Right lobe of liver (tissue), 6 donors: ENCODE results near the gene CYP4F22. TPM values are rescaled to one million over a fixed set of nuclear protein-coding genes. Genes with fewer than 3 reads are reported as not detected.

Experiments
- ATAC-seq, 4 donors: fragments of 200-7000 bp; cut with Tn5 transposase; one replicate each; pipeline ENCODE4 v1.9.1; 2020; ENCODE audit warnings: mild to moderate bottlenecking in 4 of 4, moderate library complexity in 4 of 4
- DNase-seq, 3 donors: peaks; one replicate each; pipeline ENCODE4 v3.0.0-alpha.2; 2020
- H3K27ac ChIP-seq, 3 donors: fragments of 200-600 bp; one replicate each; pipeline ENCODE4 v1.8.0; 2022
- H3K27me3 ChIP-seq, 2 donors: fragments of 200-600 bp; one replicate each; pipeline ENCODE4 v1.8.0; 2022
- H3K36me3 ChIP-seq, 4 donors: fragments of 200-600 bp; sonication (generic) in 1 of 4; one replicate each; pipeline versions ENCODE4 v1.5.1 to v1.8.0; 2017 to 2022; ENCODE audit warnings: control low read depth in 1 of 4
- H3K4me1 ChIP-seq, 4 donors: fragments of 200-600 bp; sonication (generic) in 1 of 4; one replicate each; pipeline versions ENCODE4 v1.5.1 to v1.8.0; 2017 to 2022; ENCODE audit warnings: control low read depth in 1 of 4
- H3K4me3 ChIP-seq, 3 donors: fragments of 200-600 bp; one replicate each; pipeline ENCODE4 v1.8.0; 2022
- H3K9me3 ChIP-seq, 4 donors: fragments of 200-600 bp; sonication (generic) in 1 of 4; one replicate each; pipeline versions ENCODE4 v1.5.1 to v1.8.0; 2017 to 2022; ENCODE audit warnings: control low read depth in 1 of 4
- CTCF ChIP-seq, 4 donors: fragments of 200-600 bp in 3 of 4; fragments of 450-650 bp in 1 of 4; IDR thresholded peaks; one replicate each; pipeline versions ENCODE4 v1.5.1 to v1.8.0; 2016 to 2022; ENCODE audit warnings: antibody characterized with exemption in 4 of 4, mild to moderate bottlenecking in 2 of 4
- POLR2A ChIP-seq: fragments of 450-650 bp; IDR thresholded peaks from one replicate; pipeline ENCODE4 v1.6.1; 2017; ENCODE audit warnings: antibody characterized with exemption, mild to moderate bottlenecking
- WGBS: methylation state at CpG from one replicate; pipeline ENCODE4 v1.1.6; 2018; ENCODE audit warnings: low coverage, low lambda C conversion rate; ENCODE audit not compliant: insufficient coverage; ENCODE audit errors: missing lambda C conversion rate; 5-methylcytosine and 5-hydroxymethylcytosine counted together
- intact Hi-C, 2 donors: fragments of 100-400 bp; cut with DNase I; formaldehyde crosslinking; loops; one replicate each; pipeline versions ENCODE4 v1.11.2 to v1.14.1; 2022
- total RNA-seq, 6 experiments: library from RNA; depleted of rRNA in 2 of 6; stranded (reverse); fragments of >200 nt in 2 of 6; fragmentation: NEBNext Ultra II Directional in 3 of 6; extraction: Animal tissue kit (Norgen Biotek cat#: 25700) in 3 of 6; gene quantifications; one replicate each; pipeline versions ENCODE4 v1.1.0 to v1.2.4, GENCODE V29; 2016 to 2023
- donor health status: DM: no; HTN: yes; CAD: no.
- donor health status: DM: no; HTN: no; CAD: no.
- donor health status: DM: no; HTN: no; CAD: no.
- donor health status: DM: no; HTN: yes; CAD: no.
- donor health status: DM: no; HTN: yes; CAD: no.

CYP4F22 gene
- total RNA-seq, 6 experiments from 2014 or later: 0.95 to 6.0 (median 4.5) TPM

DNA sequence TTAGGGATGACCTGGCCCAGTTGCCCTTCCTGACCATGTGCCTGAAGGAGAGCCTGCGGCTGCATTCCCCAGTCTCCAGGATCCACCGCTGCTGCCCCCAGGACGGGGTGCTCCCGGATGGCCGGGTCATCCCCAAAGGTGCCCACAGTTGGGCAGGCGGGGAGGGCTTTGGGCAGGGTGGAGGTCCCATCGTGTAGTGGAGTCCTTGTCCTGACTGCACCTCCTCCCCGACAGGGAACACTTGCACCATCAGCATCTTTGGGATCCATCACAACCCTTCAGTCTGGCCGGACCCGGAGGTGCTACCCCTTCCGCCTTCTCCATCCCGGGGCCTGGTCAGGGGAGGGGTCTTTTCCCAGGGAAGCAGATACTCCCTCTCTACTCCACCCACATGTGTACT lies 75.0 kb downstream of the CYP4F22 start:
- no peak overlapping the region for H3K27ac ChIP-seq
- DNase-seq (peak in 1 of 3 donors; percentile 32), ATAC-seq (peak in 1 of 4 donors; percentile 19)
- H3K9me3 ChIP-seq: no peaks in the 10 kb centered on the region
- no peak overlapping the region for H3K4me3 ChIP-seq
- H3K4me1 ChIP-seq: no peaks in the 10 kb centered on the region
- WGBS: no CpG with 5 or more reads among the region's 12 CpGs
- no peak for TF ChIP-seq CTCF (IDR thresholded peaks at IDR 0.05)
- TF ChIP-seq POLR2A: no peak
- H3K27me3 ChIP-seq: no peaks in the 10 kb centered on the region
- intact Hi-C loops: no loop called here
- H3K36me3 ChIP-seq: no peaks in the 10 kb centered on the region

DNA sequence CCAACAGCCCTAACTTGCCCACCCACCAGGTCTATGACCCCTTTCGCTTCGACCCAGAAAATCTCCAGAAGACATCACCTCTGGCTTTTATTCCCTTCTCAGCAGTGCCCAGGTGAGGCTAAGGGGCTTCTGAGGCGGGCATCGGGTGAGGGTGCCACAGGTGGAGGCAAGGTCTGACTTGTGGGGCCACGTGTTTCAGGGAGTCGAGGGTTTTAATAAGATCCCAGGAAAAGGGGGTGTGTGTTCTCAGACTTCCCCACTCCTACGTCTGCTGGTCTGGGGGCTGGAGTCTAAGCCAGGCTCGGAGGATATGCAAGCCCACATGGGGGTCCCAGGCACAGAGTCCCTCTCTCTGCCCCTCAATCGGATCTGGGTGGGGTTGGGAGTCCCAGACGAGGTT lies 75.8 kb downstream of the CYP4F22 start:
- DNase-seq (peak in 1 of 3 donors; percentile 34), ATAC-seq (peak in 1 of 4 donors; percentile 7)

DNA sequence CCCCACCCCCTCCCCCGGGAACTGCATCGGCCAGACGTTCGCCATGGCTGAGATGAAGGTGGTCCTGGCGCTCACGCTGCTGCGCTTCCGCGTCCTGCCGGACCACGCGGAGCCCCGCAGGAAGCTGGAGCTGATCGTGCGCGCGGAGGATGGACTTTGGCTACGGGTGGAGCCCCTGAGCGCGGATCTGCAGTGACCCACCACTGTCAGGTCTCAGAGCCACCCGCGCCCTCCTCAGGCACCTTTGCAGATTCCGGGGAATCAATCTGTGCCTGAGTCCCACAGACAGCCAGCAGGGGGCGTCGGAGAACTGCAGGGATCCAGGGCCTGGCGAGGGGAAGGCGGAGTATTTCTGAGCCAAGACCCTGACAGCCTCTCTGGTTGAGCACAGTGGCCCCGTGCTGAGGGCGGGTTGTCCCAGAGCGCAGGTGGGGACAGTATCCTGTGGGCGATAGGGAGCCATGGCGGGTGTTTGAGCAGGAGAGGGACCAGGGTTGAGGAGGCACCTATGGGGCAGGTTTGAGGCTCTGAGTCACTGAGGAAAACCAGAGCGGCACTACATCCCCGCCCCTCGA lies 76.3 kb downstream of the CYP4F22 start:
- Histone ChIP-seq H3K4me3 (no peak overlapping the region), H3K27me3 (no peaks in the 10 kb centered on the region), H3K9me3 (no peaks in the 10 kb centered on the region), H3K4me1 (no peaks in the 10 kb centered on the region), H3K36me3 (no peaks in the 10 kb centered on the region), H3K27ac (no peak overlapping the region)
- 22% methylated on average over 10 of the region's 35 CpGs for WGBS
- TF ChIP-seq CTCF (IDR thresholded peaks at IDR 0.05) (peak; percentile 77 to 94 (median 88)), POLR2A (no peak)
- intact Hi-C loops: no loop called here
- DNase-seq: peak; percentile 80 to 85 (median 84)
- peak; percentile 88 to 96 (median 94) for ATAC-seq

More for the DNA sequence above, 75.8 kb downstream of the CYP4F22 start:
- no peak overlapping the region for H3K4me3 ChIP-seq
- no peaks in the 10 kb centered on the region for H3K27me3 ChIP-seq
- H3K4me1 ChIP-seq: no peaks in the 10 kb centered on the region
- WGBS: 40% methylated on average over 4 of the region's 10 CpGs
- intact Hi-C loops: no loop called here
- TF ChIP-seq POLR2A (no peak), CTCF (IDR thresholded peaks at IDR 0.05) (no peak)
- H3K36me3 ChIP-seq: no peaks in the 10 kb centered on the region
- no peaks in the 10 kb centered on the region for H3K9me3 ChIP-seq
- H3K27ac ChIP-seq: no peak overlapping the region

DNA sequence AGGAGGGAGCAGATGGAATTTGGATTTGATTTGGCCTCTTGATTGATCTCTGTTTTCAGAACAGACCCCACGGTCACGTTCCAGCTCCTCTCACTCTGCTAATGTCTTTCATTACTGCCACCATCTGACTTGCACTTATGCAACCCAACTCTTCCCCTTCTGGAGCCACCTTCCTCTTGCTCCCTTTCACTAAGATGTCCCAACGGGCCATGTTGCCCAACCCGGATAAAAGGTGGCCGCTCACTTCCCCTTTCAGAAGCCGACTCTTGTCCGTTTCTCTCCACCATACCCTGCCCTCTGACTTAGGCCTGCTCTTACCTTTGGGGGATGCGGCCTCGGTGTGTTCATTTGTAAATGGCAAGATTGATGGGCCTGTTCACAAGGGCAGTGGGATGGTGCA lies 79.3 kb downstream of the CYP4F22 start:
- 61% methylated on average over 9 of the region's 9 CpGs for WGBS
- no peaks in the 10 kb centered on the region for H3K4me1 ChIP-seq
- no peaks in the 10 kb centered on the region for H3K27me3 ChIP-seq
- no peak overlapping the region for H3K27ac ChIP-seq
- intact Hi-C loops: no loop called here
- DNase-seq: peak; percentile 54 to 71 (median 63)
- no peaks in the 10 kb centered on the region for H3K9me3 ChIP-seq
- peak; percentile 43 to 54 (median 46) for ATAC-seq
- no peaks in the 10 kb centered on the region for H3K36me3 ChIP-seq
- no peak overlapping the region for H3K4me3 ChIP-seq
- TF ChIP-seq POLR2A: no peak
- TF ChIP-seq CTCF (IDR thresholded peaks at IDR 0.05): no peak
